ENCODE results near the gene B4GALT3. TPM values are rescaled to one million over a fixed set of nuclear protein-coding genes. Genes with fewer than 3 reads are reported as not detected.

B4GALT3 gene
- total RNA-seq, 2 donors from 2014 or later, result 30.3 to 34.8 TPM

- intact Hi-C loops (cut with DNase I), result no loop called here
- peak overlapping the region; percentile 88 for H3K27ac ChIP-seq
- H3K27me3 ChIP-seq, result no peaks in the 10 kb centered on the region
- TF ChIP-seq CTCF (IDR thresholded peaks at IDR 0.05), result no peak
- no peaks in the 10 kb centered on the region for H3K9me3 ChIP-seq
- peaks cover 8% of the 10 kb centered on the region for H3K4me1 ChIP-seq
- H3K9ac ChIP-seq (ENCODE audit: low read depth in 2 of 2, low read length in 2 of 2), result no peak overlapping the region
- H3K4me3 ChIP-seq, result peak overlapping the region; percentile 70
- DNase-seq, result no peak
- H3K36me3 ChIP-seq, result no peaks in the 10 kb centered on the region
Measured at GRCh38 chr1:161153176-161153575, 24.1 kb downstream of the B4GALT3 start.

- no peak for DNase-seq
- Histone ChIP-seq H3K4me1 (no peaks in the 10 kb centered on the region), H3K9ac (ENCODE audit: low read depth in 2 of 2, low read length in 2 of 2) (no peak overlapping the region), H3K4me3 (no peak overlapping the region), H3K27me3 (no peaks in the 10 kb centered on the region), H3K9me3 (no peaks in the 10 kb centered on the region), H3K36me3 (no peaks in the 10 kb centered on the region), H3K27ac (no peak overlapping the region)
- intact Hi-C loops (cut with DNase I), result no loop called here
- TF ChIP-seq CTCF (IDR thresholded peaks at IDR 0.05), result no peak
Measured at GRCh38 chr1:161145832-161146231, 31.5 kb downstream of the B4GALT3 start.

- Histone ChIP-seq H3K9ac (ENCODE audit: low read depth in 2 of 2, low read length in 2 of 2) (no peak overlapping the region), H3K36me3 (no peaks in the 10 kb centered on the region), H3K4me1 (no peaks in the 10 kb centered on the region), H3K9me3 (no peaks in the 10 kb centered on the region), H3K27me3 (no peaks in the 10 kb centered on the region), H3K4me3 (no peak overlapping the region), H3K27ac (no peak overlapping the region)
- TF ChIP-seq CTCF (IDR thresholded peaks at IDR 0.05), result no peak
- no peak for DNase-seq
- intact Hi-C loops (cut with DNase I), result no loop called here
Measured at GRCh38 chr1:161140755-161141400, 36.4 kb downstream of the B4GALT3 start.

GRCh38 chr1:161139766-161140165, 37.5 kb downstream of the B4GALT3 start:
- Histone ChIP-seq H3K27me3 (no peaks in the 10 kb centered on the region), H3K9ac (ENCODE audit: low read depth in 2 of 2, low read length in 2 of 2) (no peak overlapping the region), H3K27ac (no peak overlapping the region), H3K4me1 (no peaks in the 10 kb centered on the region), H3K36me3 (no peaks in the 10 kb centered on the region), H3K4me3 (no peak overlapping the region), H3K9me3 (no peaks in the 10 kb centered on the region)
- intact Hi-C loops (cut with DNase I), result no loop called here
- TF ChIP-seq CTCF (IDR thresholded peaks at IDR 0.05), result peak; percentile 30
- DNase-seq, result peak; percentile 51

GRCh38 chr1:161138431-161138830, 38.9 kb downstream of the B4GALT3 start:
- no peak for TF ChIP-seq CTCF (IDR thresholded peaks at IDR 0.05)
- intact Hi-C loops (cut with DNase I), result no loop called here
- H3K4me3 ChIP-seq, result no peak overlapping the region
- no peak overlapping the region for H3K27ac ChIP-seq
- DNase-seq, result no peak
- no peaks in the 10 kb centered on the region for H3K9me3 ChIP-seq
- no peak overlapping the region for H3K9ac ChIP-seq (ENCODE audit: low read depth in 2 of 2, low read length in 2 of 2)
- H3K27me3 ChIP-seq, result no peaks in the 10 kb centered on the region
- peaks cover 8% of the 10 kb centered on the region for H3K4me1 ChIP-seq
- H3K36me3 ChIP-seq, result no peaks in the 10 kb centered on the region
